HCT116 (cell line): ENCODE measurements around the gene ZNF14. TPM values are rescaled to one million over a fixed set of nuclear protein-coding genes. Genes with fewer than 3 reads are reported as not detected.

Experiments
- ATAC-seq: fragments of 200-7000 bp; cut with Tn5 transposase; 2 replicates; pipeline ENCODE4 v1.9.1; 2020; ENCODE audit warnings: mild to moderate bottlenecking, moderate library complexity
- Bru-seq: library from RNA; stranded (reverse); fragments of 400-500 nt; gene quantifications from one replicate; lab custom pipeline; 2021; lab: Mats Ljungman, UMichigan
- BruChase-seq, 2 experiments: library from RNA; stranded (reverse); fragments of 400-500 nt; gene quantifications; one replicate each; lab custom pipeline; 2021; lab: Mats Ljungman, UMichigan
- BruUV-seq: library from RNA; stranded (reverse); fragments of 400-500 nt; replicated peaks from 2 replicates; lab custom pipeline; 2021; lab: Mats Ljungman, UMichigan
- CTCF ChIA-PET: fragments of 300-600 bp; sonication (Branson Sonifier 250); formaldehyde crosslinking; loops from one replicate; lab custom pipeline; 2021; ENCODE audit warnings: antibody characterized with exemption; lab: Charles Lee
- POLR2A ChIA-PET: fragments of 300-600, 350-600 bp; sonication (Branson Sonifier 250); formaldehyde crosslinking; loops from one replicate; lab custom pipeline; 2021; ENCODE audit warnings: antibody characterized with exemption; lab: Charles Lee
- RAD21 ChIA-PET, 2 experiments: fragments of 300-600 bp; sonication (Branson Sonifier 250); formaldehyde crosslinking; loops; one replicate each; lab custom pipeline; 2023; ENCODE audit warnings: low total read pairs in 2 of 2; ENCODE audit not compliant: uncharacterized antibody in 2 of 2, unreplicated experiment in 2 of 2, low non-redundant PET in 1 of 2; lab: Charles Lee
- DNase-seq: peaks from one replicate; pipeline ENCODE4 v3.0.0-alpha.2; 2010; ENCODE audit warnings: low read depth, low spot score
- H2AFZ ChIP-seq: fragments of 200-600 bp; shearing (Covaris generic), sonication (generic); 2 replicates; pipeline ENCODE4 v1.6.1; 2017; ENCODE audit warnings: low read depth, mixed run types, mixed read lengths, antibody characterized with exemption, low read length; ENCODE audit not compliant: poor library complexity, severe bottlenecking
- H3K27ac ChIP-seq: 2 replicates; pipeline ENCODE4 v1.5.1; 2012; ENCODE audit warnings: low read depth, low read length
- H3K27me3 ChIP-seq: fragments of 200-600 bp; sonication (generic); 2 replicates; pipeline ENCODE4 v1.6.1; 2016; ENCODE audit warnings: mixed run types, low read length, mixed read lengths; ENCODE audit not compliant: insufficient read depth
- H3K36me3 ChIP-seq, 2 experiments: fragments of 200-500 bp in 1 of 2; fragments of 200-600 bp in 1 of 2; sonication (Bioruptor generic) in 1 of 2; sonication (generic) in 1 of 2; 2 replicates each; pipeline versions ENCODE4 v1.5.1 to v1.6.1; 2014 to 2016; ENCODE audit warnings: low read length in 2 of 2, inconsistent platforms in 1 of 2, mixed read lengths in 1 of 2, mixed run types in 1 of 2; ENCODE audit not compliant: insufficient read depth in 2 of 2, control insufficient read depth in 1 of 2
- H3K4me1 ChIP-seq, 2 experiments: fragments of 200-600 bp in 1 of 2; sonication (generic) in 1 of 2; 2 replicates each; pipeline versions ENCODE4 v1.5.1 to v1.6.1; 2012 to 2017; ENCODE audit warnings: low read length in 2 of 2, inconsistent platforms in 1 of 2, mild to moderate bottlenecking in 1 of 2, mixed read lengths in 1 of 2, mixed run types in 1 of 2, moderate library complexity in 1 of 2; ENCODE audit not compliant: insufficient read depth in 2 of 2, control insufficient read depth in 1 of 2
- H3K4me2 ChIP-seq: fragments of 200-600 bp; sonication (generic); 2 replicates; pipeline ENCODE4 v1.6.1; 2017; ENCODE audit warnings: mixed run types, low read length, mixed read lengths
- H3K4me3 ChIP-seq, 2 experiments: fragments of 200-600 bp in 1 of 2; sonication (generic) in 1 of 2; replicated peaks in 1 of 2; 2 replicates each; pipeline ENCODE4 v1.5.1; 2011 to 2016; ENCODE audit warnings: low read length in 2 of 2, control low read depth in 1 of 2, low read depth in 1 of 2, mild to moderate bottlenecking in 1 of 2, mixed read lengths in 1 of 2, mixed run types in 1 of 2
- H3K79me2 ChIP-seq: fragments of 200-600 bp; sonication (generic); 2 replicates; pipeline ENCODE4 v1.6.1; 2017; ENCODE audit warnings: mild to moderate bottlenecking, mixed run types, low read length, moderate library complexity, mixed read lengths; ENCODE audit not compliant: insufficient read depth
- H3K9ac ChIP-seq: fragments of 200-600 bp; sonication (generic); 2 replicates; pipeline ENCODE4 v1.6.1; 2016; ENCODE audit warnings: low read length, mixed read lengths
- H3K9me2 ChIP-seq: fragments of 200-600 bp; sonication (generic), shearing (Covaris generic); 2 replicates; pipeline ENCODE4 v1.6.1; 2017; ENCODE audit warnings: mixed run types, mild to moderate bottlenecking, moderate library complexity; ENCODE audit not compliant: insufficient read depth
- H3K9me3 ChIP-seq, 2 experiments: fragments of 200-500 bp in 1 of 2; fragments of 200-600 bp in 1 of 2; sonication (Bioruptor generic) in 1 of 2; sonication (generic) in 1 of 2; 2 replicates each; pipeline ENCODE4 v1.6.1; 2014 to 2017; ENCODE audit warnings: low read length in 2 of 2, mixed read lengths in 2 of 2, inconsistent platforms in 1 of 2, low read depth in 1 of 2, mild to moderate bottlenecking in 1 of 2, mixed run types in 1 of 2, moderate library complexity in 1 of 2; ENCODE audit not compliant: control insufficient read depth in 1 of 2, insufficient read depth in 1 of 2
- H4K20me1 ChIP-seq: fragments of 200-600 bp; sonication (generic), shearing (Covaris generic); 2 replicates; pipeline ENCODE4 v1.6.1; 2017; ENCODE audit warnings: mixed run types, mild to moderate bottlenecking, moderate library complexity; ENCODE audit not compliant: insufficient read depth
- CBX3 ChIP-seq: IDR thresholded peaks from 2 replicates; pipeline ENCODE4 v1.6.1; 2012; ENCODE audit warnings: low read depth
- CTCF ChIP-seq, 3 experiments: fragments of 200-600 bp in 1 of 3; sonication (generic) in 1 of 3; IDR thresholded peaks in 2 of 3; conservative IDR thresholded peaks in 1 of 3; 2 replicates each; pipeline ENCODE4 v1.5.1; 2012 to 2017; ENCODE audit warnings: low read depth in 2 of 3, low read length in 2 of 3, antibody characterized with exemption in 1 of 3, borderline replicate concordance in 1 of 3, control low read depth in 1 of 3, mild to moderate bottlenecking in 1 of 3, mixed read lengths in 1 of 3, mixed run types in 1 of 3, moderate library complexity in 1 of 3; ENCODE audit not compliant: insufficient read depth in 1 of 3
- ELF1 ChIP-seq: IDR thresholded peaks from 2 replicates; pipeline ENCODE4 v1.6.1; 2012; ENCODE audit warnings: low read depth, borderline replicate concordance
- EZH2 ChIP-seq: fragments of 200-600 bp; sonication (generic); IDR thresholded peaks from 2 replicates; pipeline ENCODE4 v1.6.1; 2017; ENCODE audit warnings: antibody characterized with exemption, mixed run types
- EZH2phosphoT487 ChIP-seq: fragments of 200-600 bp; IDR thresholded peaks from 2 replicates; pipeline ENCODE4 v1.6.1; 2018; ENCODE audit warnings: antibody characterized with exemption, borderline replicate concordance
- FOSL1 ChIP-seq: IDR thresholded peaks from 2 replicates; pipeline ENCODE4 v1.6.1; 2012; ENCODE audit warnings: low read depth
- JUND ChIP-seq: IDR thresholded peaks from 2 replicates; pipeline ENCODE4 v1.6.1; 2012
- MAX ChIP-seq: IDR thresholded peaks from 2 replicates; pipeline ENCODE4 v1.6.1; 2012
- RAD21 ChIP-seq: IDR thresholded peaks from 2 replicates; pipeline ENCODE4 v1.6.1; 2012; ENCODE audit warnings: low read depth, mild to moderate bottlenecking
- REST ChIP-seq: IDR thresholded peaks from 2 replicates; pipeline ENCODE4 v1.6.1; 2012; ENCODE audit warnings: low read depth
- SIN3A ChIP-seq: IDR thresholded peaks from 2 replicates; pipeline ENCODE4 v1.6.1; 2012; ENCODE audit warnings: low read depth
- SP1 ChIP-seq: IDR thresholded peaks from 2 replicates; pipeline ENCODE4 v1.6.1; 2012; ENCODE audit warnings: low read depth
- TCF7L2 ChIP-seq: IDR thresholded peaks from 2 replicates; pipeline ENCODE4 v1.7.0; 2011; ENCODE audit warnings: borderline replicate concordance, inconsistent platforms; ENCODE audit not compliant: insufficient read depth, insufficient read length; ENCODE audit errors: extremely low read depth
- ZBTB33 ChIP-seq: IDR thresholded peaks from 2 replicates; pipeline ENCODE4 v1.6.1; 2011; ENCODE audit warnings: mild to moderate bottlenecking, low read length, moderate library complexity; ENCODE audit not compliant: insufficient replicate concordance; ENCODE audit errors: extremely low read depth
- ZFX ChIP-seq: fragments of 450-650 bp; IDR thresholded peaks from 2 replicates; pipeline ENCODE4 v1.6.1; 2017
- intact Hi-C: fragments of 100-400 bp; cut with micrococcal nuclease; formaldehyde crosslinking; loops from 2 replicates; pipeline ENCODE4 v1.10.0; 2022
- long read RNA-seq: library from polyadenylated mRNA; unstranded; transcript quantifications from one replicate; pipeline ENCODE4 v2.0.0, GENCODE V29; 2021; ENCODE audit not compliant: unreplicated experiment
- polyA plus RNA-seq: library from polyadenylated mRNA; unstranded; fragments of >200 nt; gene quantifications from 2 replicates; pipeline ENCODE4 v1.2.1, GENCODE V29; 2012; ENCODE audit warnings: missing spikeins
- total RNA-seq: library from RNA; stranded (reverse); gene quantifications from one replicate; pipeline ENCODE4 v1.2.1, GENCODE V29; 2021; ENCODE audit not compliant: unreplicated experiment

ZNF14 gene
- total RNA-seq, result 4.8 TPM
- 1.1 and 2.2 TPM in 2 replicates for polyA plus RNA-seq
- Bru-seq, nascent RNA, result percentile 72 among the genes with signal in this experiment
- percentile 58 among the genes with signal in this experiment for BruChase-seq, experiment 1, labeled RNA remaining after a 6-hour chase
- percentile 63 among the genes with signal in this experiment for BruChase-seq, experiment 2, labeled RNA remaining after a 2-hour chase
- long read RNA-seq, transcript ZNF14-201 (4 exons, 2,949 nt), result major isoform, 8 of 13 reads
- long read RNA-seq, partial matches to known transcripts, result 2 of 13 reads
- long read RNA-seq, other reads (novel, unspliced or antisense), result 3 of 13 reads

GRCh38 chr19:19732579-19733501 lies at the start of gene ZNF14:
TSS of gene ZNF14 (minus strand) at chr19:19733112. CDS start at chr19:19732958, 154 bp downstream.
- no TSS peak for BruUV-seq
- POLR2A ChIA-PET, result interaction anchor here (1.3 kb wide), 1 partner anchor 43 kb away, joined by 8 read pairs; no protein-coding TSS in a partner anchor
- H3K27me3 ChIP-seq, result no peaks in the 10 kb centered on the region
- H3K4me2 ChIP-seq, result peak within 1 kb of the TSS; percentile 97
- no peaks in the 10 kb centered on the region for H4K20me1 ChIP-seq
- peak within 1 kb of the TSS; percentile 59 for H3K27ac ChIP-seq
- peaks cover 0 to 9% of the 10 kb centered on the region in 2 experiments; a peak in 2 of 4 replicates for H3K4me1 ChIP-seq
- H3K9me2 ChIP-seq, result no peaks in the 10 kb centered on the region
- H3K36me3 ChIP-seq, result peaks cover 0 to 5% of the 10 kb centered on the region in 2 experiments; a peak in 1 of 4 replicates
- ATAC-seq (peak; percentile 100), DNase-seq (peak; percentile 91)
- peak within 1 kb of the TSS; percentile 76 to 87 for H3K4me3 ChIP-seq
- intact Hi-C loops, result loop anchor here (1.0 to 2.0 kb wide), 2 partner anchors 43 to 64 kb away; partner anchors contain the start of gene ZNF101
- H3K79me2 ChIP-seq, result peaks cover 42% of the 10 kb centered on the region
- CTCF ChIA-PET, result no interaction called here
- RAD21 ChIA-PET, result interaction anchor here (0.6 to 1.0 kb wide), 2 partner anchors 43 to 66 kb away, joined by 3 to 9 read pairs; no protein-coding TSS in a partner anchor
- H3K9ac ChIP-seq, result peak within 1 kb of the TSS; percentile 69
- peaks cover 5 to 9% of the 10 kb centered on the region in 2 experiments; a peak in 1 of 4 replicates for H3K9me3 ChIP-seq
- H2AFZ ChIP-seq, result peak within 1 kb of the TSS; percentile 75
- TF ChIP-seq TCF7L2 (peak; percentile 73), JUND (no peak), SIN3A (0 out of 2 replicates have a peak, but pooled peaks have one; percentile 28), ELF1 (no peak), MAX (peak; percentile 11; the same call in 1 of the 2 replicates), EZH2phosphoT487 (no peak), EZH2 (no peak), RAD21 (no peak), REST (no peak), ZFX (peak; percentile 70; the same call in 1 of the 2 replicates), CBX3 (0 out of 2 replicates have a peak, but pooled peaks have one; percentile 36), ZBTB33 (no peak), SP1 (peak; percentile 32), CTCF (IDR thresholded peaks at IDR 0.05 in 2 of 3, conservative IDR thresholded peaks at IDR 0.05 in 1 of 3; ENCODE audit: borderline replicate concordance in 1 of 3, insufficient read depth in 1 of 3, low read depth in 2 of 3, low read length in 2 of 3) (peak in 2 of 3 experiments; percentile 17 to 24; a peak in 2 of 6 replicates), FOSL1 (no peak)
